ENCODE results near the gene HIBCH. TPM values are rescaled to one million over a fixed set of nuclear protein-coding genes. Genes with fewer than 3 reads are reported as not detected.
"Not testable (repeated sequence)": the region's sequence is repeated elsewhere in the genome, so short reads cannot be mapped to it uniquely, and the experiment has no call there.

The HIBCH gene, protein sequence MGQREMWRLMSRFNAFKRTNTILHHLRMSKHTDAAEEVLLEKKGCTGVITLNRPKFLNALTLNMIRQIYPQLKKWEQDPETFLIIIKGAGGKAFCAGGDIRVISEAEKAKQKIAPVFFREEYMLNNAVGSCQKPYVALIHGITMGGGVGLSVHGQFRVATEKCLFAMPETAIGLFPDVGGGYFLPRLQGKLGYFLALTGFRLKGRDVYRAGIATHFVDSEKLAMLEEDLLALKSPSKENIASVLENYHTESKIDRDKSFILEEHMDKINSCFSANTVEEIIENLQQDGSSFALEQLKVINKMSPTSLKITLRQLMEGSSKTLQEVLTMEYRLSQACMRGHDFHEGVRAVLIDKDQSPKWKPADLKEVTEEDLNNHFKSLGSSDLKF
- total RNA-seq = 13.7 and 19.4 TPM in 2 replicates

DNA sequence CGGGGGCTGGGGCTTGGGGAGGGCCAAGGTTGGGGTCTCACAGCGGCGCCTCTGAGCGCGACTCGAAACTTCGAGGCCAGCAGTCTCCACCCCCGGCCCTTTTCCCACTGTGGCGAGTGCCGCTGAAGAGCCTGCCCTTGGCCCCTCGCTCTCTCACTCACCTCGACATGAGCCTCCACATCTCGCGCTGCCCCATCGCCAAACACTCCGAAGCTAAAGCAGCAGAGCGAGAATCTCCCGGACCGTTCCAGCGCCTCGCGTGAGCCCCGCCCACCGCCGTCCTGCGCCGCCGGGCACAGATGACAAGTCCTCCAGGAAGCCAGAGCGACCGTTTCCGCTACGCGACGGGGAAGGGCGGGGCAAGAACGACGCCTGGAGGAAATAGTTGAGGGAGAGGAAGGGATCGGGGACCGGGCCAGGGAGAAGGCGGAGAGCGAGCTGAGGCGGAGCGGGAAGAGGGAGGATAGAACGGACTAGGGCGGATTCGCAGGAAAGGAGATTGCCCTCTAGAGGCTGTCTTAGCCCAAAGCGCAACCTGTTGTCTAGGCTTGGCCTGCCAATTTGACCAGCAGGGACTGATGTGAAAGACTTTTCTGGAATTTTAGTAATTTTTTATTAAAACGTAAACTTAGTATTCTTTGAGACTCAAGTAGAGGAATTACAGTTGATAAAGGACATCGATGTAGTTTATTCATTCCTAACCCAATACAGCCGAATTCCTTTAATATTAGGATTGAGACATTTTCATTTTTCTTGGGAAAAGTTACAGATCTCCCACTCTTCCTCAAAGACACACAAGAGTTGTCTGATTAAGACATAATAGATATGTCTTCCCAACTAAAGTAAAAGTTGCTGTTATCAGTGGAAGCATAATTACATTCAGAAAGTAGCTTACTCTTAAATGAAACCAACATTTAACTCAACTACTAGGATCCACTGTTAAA lies at the start of gene HIBCH:
Gene HIBCH (minus strand): TSS at position 272 of the 944 bp plus-strand sequence. CDS start 76 bp downstream, at position 196.
- DNase-seq (ENCODE audit: extremely low read depth, low read depth, low spot score) = peak; percentile 73

DNA sequence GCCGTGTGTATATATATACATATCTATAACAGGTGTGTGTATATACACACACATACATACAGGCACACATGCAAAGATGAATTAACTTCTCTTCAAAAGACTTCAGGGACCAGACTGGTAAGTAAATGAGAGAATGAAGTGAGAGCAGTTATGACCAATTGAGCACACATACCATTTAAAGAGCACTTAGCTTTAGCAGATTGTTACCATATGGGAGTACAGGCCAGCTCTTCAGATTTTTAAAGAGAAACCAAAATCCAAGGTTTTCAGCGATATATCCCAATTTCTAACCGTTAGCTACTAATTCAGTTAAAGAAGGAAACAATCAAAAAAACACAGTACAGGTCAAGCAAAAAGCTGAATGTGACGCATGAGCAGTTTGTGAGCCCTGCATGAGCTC lies 47.5 kb upstream of the HIBCH start:
- DNase-seq (ENCODE audit: extremely low read depth, low read depth, low spot score) = no peak

GRCh38 chr2:190366248-190366753 lies 46.7 kb upstream of the HIBCH start:
- no peak for DNase-seq (ENCODE audit: extremely low read depth, low read depth, low spot score)

GRCh38 chr2:190365499-190366204 lies 46.0 kb upstream of the HIBCH start:
- no peak for DNase-seq (ENCODE audit: extremely low read depth, low read depth, low spot score)

DNA sequence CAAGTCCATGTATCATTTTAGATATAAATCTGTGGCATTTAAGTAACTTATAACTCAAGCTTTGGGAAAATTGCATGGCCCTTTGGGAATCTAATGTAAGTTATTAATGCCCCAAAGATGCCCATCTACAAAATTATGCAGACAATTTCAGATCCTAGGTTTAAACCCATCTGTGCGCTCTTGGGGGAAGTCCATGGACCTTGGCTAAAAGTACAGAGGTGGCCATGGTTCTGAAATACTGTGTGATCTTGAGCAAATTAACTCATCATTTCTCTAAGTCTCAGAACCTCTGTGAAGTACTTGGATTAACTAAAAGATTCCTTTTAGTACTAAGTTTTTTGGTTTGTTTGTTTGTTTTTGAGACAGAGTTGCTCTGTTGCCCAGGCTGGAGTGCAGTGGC lies 43.3 kb upstream of the HIBCH start:
- DNase-seq (ENCODE audit: extremely low read depth, low read depth, low spot score) = no peak

GRCh38 chr2:190361572-190361971 lies 41.9 kb upstream of the HIBCH start:
- no peak for DNase-seq (ENCODE audit: extremely low read depth, low read depth, low spot score)

GRCh38 chr2:190360965-190361364 lies 41.3 kb upstream of the HIBCH start:
- no peak for DNase-seq (ENCODE audit: extremely low read depth, low read depth, low spot score)

GRCh38 chr2:190360561-190360960 lies 40.9 kb upstream of the HIBCH start:
- no peak for DNase-seq (ENCODE audit: extremely low read depth, low read depth, low spot score)

DNA sequence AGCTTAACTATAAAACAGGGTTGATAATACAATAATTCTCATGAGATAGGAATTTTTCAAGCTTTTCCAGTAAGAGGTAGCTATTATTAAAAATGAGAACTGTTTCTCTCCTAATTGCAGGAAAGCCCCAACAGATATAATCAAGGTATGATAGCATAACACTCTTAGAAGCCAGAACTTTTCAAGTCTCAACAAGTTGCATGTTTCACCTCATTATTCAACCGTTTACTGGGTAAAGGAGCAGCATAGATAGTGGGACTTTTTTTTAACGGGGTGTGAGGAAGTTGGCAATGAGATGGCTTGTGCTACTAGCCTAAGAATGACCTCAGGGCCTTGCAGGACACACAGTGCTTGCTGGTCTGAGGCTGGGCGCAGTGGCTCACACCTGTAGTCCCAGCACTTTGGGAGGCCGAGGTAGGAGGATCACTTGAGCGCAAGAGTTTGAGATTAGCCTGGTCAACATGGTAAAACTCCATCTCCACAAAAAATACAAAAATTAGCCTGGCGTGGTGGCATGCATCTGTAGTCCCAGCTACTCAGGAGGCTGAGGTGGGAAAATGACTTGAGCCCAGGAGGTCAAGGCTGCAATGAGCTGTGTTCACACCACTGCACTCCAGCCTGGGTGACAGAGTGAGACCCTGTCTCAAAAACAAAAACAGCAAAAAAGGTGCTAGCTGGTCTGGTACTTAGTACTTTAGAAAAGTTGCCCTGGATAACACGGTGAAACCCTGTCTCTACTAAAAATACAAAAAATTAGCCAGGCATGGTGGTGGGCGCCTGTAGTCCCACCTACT lies 39.2 kb upstream of the HIBCH start:
- not testable (repeated sequence) for DNase-seq (ENCODE audit: extremely low read depth, low read depth, low spot score)

DNA sequence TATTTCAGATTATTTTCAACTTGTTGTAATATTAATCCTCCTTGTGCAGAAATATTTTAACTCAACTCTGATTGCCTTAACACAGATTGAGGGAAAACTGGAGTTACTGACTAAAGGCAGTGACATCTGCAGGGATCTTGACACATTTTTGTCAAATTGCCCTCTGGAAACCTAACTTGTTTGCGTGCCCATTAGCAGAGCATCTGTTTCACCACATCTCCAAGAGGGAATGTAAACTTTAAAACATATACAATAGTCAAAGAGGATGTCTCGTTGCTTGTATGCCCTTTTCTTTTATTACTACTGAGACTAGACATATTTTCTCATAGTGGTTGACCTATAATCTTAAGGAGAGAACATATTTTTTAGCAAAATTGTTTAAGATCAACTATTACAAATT lies 38.0 kb upstream of the HIBCH start:
- no peak for DNase-seq (ENCODE audit: extremely low read depth, low read depth, low spot score)

- DNase-seq (ENCODE audit: extremely low read depth, low read depth, low spot score) = no peak
These were observed 36.5 kb upstream of the HIBCH start for GRCh38 chr2:190355968-190356644.

GRCh38 chr2:190354003-190354690 lies 34.5 kb upstream of the HIBCH start:
- DNase-seq (ENCODE audit: extremely low read depth, low read depth, low spot score) = no peak

DNA sequence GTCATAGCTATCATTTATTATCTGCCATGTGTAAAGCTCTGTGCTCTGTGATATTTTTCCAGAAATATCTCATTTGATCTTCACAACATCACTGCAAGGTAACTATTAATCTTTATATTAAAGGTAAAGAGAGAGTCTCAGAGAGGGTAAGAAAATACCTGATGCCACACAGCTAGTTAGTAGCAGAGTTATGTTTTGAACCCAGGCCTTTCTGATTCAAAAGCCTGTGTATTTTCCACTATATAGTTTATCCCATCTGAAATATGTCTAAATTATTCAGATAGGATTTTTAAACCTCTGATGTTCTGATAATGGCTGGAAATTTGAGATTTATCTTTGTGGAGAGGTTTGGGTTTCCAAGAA lies 33.9 kb upstream of the HIBCH start:
- no peak for DNase-seq (ENCODE audit: extremely low read depth, low read depth, low spot score)

- DNase-seq (ENCODE audit: extremely low read depth, low read depth, low spot score) = no peak
These were observed 33.3 kb upstream of the HIBCH start for GRCh38 chr2:190352668-190353536.

DNA sequence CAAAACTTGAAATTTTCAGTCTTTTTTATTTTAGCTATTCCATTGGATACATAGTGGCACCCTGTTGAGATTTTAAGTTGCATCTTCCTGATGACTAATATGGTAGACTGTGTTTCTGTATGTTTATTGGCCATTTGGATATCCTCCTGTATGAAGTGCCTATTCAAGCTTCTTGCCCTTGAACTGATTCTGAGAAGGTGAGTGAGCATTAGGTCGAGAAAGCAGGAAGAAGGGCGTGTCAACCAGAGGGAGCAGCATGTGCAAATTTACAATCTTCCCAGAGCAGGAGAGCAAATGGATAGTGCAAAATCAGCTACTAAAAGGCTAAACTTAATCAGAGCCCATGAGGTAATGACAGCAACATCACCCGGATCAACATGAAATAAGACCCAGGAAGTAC lies 32.3 kb upstream of the HIBCH start:
- DNase-seq (ENCODE audit: extremely low read depth, low read depth, low spot score) = no peak

- no peak for DNase-seq (ENCODE audit: extremely low read depth, low read depth, low spot score)
These were observed 30.7 kb upstream of the HIBCH start for GRCh38 chr2:190350371-190350770.

DNA sequence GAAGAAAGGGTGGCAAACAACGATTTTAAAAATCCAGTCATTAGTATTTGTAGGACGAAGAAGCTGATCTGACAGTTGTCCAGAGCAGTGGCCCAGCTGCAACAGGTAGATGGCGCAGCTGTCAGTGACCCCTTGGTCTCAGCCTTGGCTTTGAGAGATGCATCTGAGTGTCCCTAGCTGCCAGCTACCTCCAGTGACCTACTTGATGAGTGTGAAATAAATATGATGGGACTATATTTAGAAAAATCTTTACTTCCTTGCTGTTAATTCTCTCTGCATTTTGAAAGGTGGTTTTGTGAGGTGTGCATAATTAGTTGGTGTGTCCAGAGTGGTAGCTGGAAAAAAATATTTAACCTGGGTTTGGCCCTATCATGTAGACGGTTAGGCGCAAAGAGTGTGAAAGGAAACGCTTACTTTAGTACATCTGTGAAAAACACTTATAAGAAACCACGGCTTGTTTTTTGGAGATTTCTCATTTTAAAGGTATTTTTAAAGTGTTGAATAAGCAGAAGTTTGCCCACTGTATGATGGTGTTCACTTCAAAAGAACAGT lies 24.7 kb upstream of the HIBCH start:
- no peak for DNase-seq (ENCODE audit: extremely low read depth, low read depth, low spot score)

Data from glomerular endothelial cell (primary cell).